HG03575 (cell line): ENCODE results near the gene HYAL3.
"Not testable (repeated sequence)": the region's sequence is repeated elsewhere in the genome, so short reads cannot be mapped to it uniquely, and the experiment has no call there.

Experiments used
- ATAC-seq: cut with Tn5 transposase; IDR thresholded peaks from one replicate; pipeline ENCODE4 v1.9.1; 2021; ENCODE audit not compliant: unreplicated experiment, insufficient number of reproducible peaks, low FRiP score; ENCODE audit errors: extremely low read depth

HYAL3 gene

DNA sequence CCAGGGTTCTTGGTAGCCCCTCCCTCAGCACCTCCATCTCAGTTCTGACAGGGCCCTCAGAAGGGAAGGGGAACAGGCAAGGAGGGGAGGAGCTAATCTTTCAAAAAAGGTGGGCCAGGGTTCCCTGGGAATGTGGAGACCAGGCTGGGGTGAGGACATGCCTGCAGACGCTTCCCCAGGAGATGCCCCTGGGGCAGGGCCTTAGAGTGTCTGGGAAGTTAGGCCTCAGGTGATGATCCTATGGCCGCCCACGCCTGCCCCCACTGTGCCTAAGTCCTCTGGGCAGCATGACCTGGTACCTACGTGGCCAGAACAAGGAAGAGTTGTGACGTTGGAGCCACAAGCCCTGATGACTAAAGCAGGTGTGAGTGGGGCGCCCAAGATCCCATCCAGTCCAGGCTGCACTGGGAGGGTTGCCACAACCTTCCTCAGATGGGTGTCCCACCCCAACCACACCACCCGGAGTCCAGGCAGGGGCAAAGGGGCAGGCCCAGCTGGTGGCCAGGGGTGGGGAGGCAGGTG is 34.2 kb downstream of the HYAL3 start:
- ATAC-seq = no peak

DNA sequence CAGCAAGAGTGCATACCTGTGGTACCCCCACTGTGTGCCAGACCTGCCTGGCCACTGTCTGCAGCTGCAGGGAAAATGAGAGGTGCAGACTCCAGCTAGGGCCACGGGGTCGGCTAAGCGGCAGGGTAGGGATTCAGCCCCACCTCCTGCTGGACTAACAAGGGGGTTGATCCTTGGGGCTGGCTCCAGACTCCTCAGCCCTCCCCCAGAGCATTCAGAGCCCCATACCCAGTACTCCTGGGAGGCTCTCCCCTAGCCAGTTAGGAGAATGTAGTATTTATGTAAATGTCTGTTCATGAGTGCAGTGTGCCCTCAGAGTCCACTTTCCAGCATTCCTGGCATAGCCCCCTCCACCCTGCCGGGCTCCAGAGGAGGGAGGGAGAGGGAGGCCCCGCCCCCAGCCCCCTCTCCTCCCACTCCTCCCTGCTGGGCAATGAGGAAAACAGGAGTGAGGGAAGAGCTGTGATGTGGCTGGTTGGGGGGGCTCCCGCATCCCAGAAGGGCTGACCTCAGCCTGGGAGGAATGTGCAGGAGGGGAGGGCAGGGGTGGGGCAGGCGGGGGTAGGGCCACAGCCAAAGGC is 34.7 kb downstream of the HYAL3 start:
- no peak for ATAC-seq

DNA sequence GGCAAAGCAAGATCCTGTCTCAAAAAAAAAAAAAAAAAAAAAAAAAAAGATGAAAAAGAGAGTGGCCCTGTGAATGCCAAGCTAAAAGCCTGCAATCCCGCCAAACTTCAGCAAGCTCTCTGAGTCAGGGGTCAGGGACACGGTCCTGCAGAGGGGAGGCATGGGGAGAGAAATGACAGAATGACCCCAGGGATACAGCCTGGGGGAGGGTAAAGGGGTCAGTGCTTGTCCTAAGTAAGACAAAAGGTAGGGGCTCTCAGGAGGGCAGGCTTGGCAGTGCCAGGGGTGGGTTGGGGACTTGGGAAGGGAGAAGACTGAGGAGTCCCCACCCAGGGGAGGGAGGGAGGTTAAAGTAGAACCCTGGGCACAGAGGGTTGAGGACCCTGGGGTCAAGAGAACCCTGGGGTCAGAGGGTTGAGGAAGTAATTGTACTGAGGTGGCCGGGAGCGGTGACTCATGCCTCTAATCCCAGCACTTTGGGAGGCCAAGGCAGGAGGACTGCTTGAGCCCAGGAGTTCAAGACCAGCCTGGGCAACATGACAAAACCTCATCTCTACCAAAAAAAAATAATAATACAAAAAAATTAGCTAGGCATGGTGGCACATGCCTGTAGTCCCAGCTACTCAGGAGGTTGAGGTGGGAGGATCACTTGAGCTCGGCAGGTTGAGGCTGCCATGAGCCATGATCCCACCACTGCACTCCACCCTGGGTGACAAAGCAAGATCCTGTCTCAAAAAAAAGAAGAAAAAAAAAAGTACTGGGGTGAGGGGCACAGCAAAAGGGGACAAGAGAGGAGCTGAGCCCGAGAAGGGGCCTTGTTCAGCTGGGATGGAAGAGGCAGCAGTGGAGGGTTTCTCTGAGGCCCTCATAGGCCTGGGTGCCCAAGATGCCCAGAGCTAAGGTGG is 35.5 kb downstream of the HYAL3 start:
- no peak for ATAC-seq

DNA sequence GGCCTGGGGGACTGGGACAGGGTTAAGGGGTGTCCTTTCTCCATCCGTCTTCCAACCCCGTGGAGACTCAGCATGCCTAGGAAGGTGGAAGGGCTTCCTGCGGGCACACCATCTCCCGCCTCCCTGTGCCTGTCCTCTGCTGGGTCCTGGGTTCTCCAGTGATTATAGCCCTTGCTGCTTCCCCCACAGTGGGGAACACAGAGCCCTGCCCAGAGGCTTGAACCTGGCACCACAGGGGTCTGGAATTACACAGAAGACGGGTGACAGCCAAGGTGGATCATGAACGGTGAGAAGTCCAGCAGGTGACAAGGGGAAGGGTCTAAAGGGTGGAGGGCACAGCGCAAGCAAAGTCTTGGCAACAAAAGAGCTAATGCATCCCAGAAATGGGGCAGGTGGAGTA is 36.4 kb downstream of the HYAL3 start:
- ATAC-seq = no peak

DNA sequence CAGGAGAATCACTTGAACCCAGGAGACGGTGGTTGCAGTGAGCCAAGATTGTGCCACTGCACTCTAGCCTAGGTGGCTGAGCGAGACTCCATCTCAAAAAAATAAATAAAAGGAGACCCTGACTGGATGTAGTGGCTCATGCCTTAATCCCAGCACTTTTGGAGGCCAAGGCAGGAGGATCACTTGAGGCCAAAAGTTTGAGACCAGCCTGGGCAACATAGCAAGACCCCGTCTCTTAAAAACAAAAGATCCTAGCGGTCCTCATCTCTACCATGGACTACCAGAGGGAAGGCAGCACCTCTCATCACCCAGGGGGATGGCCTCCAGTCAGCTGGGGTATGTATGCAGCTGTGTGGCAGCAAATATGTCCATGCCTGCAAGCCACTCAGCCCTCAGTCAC is 37.0 kb downstream of the HYAL3 start:
- ATAC-seq = not testable (repeated sequence)

DNA sequence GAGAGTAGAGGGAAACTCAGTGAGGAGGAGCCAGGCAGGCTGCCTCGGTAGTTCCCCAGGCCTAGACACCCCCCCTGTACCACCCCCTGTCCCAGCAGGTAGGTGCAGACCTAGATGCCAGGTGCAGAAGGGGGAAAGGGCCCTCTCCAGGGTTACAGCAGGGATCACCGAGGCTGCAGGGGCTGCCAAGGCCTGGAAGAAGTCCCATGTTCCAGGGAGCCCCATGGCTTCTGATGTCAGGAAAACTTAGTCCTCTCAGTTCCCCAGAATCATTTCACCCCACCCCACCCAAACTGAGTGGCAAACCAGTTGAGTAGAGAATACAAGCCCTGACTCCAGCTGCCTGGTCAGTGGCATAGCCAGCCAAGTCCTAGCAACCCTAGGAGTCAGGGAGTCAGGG is 37.7 kb downstream of the HYAL3 start:
- ATAC-seq = no peak

DNA sequence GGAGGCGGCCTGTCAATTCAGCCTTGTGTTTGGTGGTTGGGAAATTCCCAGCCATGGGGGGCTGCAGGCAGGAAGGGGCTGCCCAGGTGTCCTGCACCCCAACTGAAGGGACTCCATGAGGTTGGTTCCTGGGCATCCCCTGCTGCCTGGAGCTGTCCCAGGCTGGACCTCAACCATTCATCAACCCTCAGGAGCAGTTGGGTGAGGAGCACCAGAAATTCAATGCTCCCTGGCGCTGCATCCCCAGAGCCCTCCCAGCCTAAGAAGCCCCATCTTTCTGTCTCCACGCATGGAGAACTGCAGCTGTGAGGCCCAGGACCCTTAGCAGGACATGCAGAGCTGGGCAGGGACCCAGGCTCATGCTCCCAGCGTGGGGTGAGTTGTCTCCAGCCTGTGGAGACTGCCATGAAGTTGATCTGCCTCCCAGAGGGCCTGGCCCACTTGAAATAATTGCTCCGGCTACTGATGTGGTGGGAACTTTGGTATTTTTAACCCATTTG is 38.2 kb downstream of the HYAL3 start:
- ATAC-seq = no peak

DNA sequence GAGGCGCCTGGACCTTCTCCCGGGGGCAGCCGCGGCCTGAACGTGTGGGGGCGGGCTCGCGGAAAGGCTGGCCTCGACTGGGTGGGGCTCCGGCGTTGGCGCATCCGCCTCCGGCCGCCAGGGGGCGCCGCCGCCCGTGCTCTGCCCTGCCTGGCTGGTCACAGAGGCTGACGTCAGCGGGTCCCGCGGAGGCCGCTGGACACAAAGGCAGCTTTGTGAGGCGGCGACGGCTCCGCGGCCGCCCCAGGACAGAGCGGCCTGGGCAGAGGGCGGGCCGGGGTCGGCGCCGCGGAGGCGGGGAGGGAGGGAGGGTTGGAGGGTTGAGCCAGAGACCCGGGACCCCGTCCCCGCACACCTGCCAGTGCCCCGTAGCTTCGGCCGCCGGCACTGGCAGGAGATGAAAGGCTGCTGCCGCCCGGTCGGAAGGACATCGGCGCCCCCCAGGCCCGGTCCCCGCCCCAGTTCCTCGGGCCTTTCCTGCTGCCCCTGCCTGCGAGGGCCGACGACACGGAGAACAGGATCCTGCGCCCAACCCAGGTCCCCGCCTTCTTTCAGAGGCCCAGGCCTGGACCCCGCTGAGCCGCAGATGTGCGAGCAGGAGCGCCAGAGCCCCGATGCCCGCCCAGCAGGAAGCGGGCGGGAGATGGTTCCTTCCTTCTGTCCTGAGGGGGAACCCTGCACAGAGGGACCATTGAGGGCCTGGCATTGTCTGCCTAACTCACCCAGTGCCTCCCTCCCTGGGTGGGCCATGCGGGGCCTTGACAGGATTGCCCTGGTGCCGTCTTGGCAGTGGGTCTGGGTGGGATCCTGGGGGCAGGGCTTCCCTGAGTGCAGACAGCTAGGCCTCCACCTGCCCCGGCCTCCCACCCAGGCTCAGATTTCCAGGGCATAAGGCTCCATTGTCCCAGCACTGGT is 38.9 kb downstream of the HYAL3 start:
- ATAC-seq = no peak

DNA sequence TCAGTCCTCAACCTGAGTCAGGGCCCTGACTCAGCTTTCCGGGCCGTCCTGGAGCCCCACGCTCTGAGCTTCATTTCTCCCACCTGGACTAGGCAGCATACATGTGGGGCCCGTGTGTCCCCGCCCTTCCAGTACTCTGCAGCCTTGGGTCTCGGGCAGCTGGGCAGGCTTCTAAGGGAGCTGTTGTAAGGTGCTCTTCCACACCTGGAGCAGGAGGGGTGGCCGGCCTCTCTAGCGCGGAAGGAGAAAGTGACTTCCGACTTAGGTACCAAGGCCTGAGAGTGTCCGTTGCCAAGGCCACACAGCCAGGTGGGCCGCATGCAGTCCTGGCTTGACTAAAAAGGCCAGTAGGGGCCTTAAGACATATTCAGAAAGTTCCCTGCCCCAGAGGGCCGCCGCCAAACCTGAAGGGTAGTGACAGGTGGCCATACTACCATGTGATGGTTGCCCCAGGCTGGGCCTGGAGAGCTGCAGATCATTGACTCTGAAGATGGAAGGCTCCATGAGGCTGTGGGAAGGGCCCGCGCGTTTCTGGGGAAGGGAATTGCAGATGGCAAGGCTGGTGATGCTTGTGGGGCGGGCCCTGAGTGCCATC is 39.7 kb downstream of the HYAL3 start:
- ATAC-seq = no peak

DNA sequence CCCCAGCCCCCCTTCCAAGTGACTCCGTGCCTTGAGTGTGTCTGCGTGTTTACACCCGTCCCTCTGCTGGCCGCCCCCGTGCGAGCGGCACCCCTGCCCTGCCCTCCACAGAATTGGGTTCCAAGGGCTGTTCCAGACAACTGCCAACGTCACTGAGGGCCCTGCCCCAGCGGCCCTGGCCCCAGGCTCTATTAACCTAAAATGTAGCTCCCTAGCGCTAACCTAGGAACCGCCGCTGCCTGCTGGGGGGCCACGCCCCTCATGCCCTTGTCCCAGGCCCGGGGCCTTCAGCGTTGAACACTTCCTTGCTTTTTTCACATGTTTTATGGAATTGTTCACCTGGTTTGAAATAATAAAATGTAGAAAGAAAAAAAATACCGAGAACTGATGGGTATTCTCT is 40.2 kb downstream of the HYAL3 start:
- no peak for ATAC-seq

DNA sequence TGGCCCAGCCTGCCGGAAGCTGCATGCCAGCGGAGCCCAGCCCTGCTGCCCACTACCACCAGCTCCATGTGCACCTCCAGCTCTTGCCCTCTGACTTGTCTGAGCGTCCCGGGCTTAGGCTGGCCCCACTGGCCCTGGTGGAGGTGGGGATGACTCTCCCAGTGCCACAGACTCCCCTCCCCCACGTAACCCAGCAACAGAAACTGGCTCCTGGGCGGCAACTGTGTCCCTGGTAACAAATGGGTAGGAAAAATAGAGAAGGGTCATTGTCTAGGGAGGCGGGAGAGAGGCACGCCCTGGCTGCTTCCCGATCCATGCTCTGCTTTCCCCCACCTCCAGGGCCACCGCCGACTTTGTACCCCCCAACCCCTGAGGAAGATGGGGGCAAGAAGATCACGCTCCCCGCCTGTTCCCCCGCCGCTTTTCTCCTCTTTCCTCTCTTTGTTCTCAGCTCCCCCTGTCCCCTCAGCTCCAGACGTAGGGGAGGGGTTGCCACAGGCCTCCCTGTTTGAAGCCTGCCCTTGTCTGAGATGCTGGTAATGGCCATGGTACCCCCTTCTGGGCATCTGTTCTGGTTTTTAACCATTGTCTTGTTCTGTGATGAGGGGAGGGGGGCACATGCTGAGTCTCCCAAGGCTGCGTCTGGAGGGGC is 41.0 kb downstream of the HYAL3 start:
- no peak for ATAC-seq

DNA sequence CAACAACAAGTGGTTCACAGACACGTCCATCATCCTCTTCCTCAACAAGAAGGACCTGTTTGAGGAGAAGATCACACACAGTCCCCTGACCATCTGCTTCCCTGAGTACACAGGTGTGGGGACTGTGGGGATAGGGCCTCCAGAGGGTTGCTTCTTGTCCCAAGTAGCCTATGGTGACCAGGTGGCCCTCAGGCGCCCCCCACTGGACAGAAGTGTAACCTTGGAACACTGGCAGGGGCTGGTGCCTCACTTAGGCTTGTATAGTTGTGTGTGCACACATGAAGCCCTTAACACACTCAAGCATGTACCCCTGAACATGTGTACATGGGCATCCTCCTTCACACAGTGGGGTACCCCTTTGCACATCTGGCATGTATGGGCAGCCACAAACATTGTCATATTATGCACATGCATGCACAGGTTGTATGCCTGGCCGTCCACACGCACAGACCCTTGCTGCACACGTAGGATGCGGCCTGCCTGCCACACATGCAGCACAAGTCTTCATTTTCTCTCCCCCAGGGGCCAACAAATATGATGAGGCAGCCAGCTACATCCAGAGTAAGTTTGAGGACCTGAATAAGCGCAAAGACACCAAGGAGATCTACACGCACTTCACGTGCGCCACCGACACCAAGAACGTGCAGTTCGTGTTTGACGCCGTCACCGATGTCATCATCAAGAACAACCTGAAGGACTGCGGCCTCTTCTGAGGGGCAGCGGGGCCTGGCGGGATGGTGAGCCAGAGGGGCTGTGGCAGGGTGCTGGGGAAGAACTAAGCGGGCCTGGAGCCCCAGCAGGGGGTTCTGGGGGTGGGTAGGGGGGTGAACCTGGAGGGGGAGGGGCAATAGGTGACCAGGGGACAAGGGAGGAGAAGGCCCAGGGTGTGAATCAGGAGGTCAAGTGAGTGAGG is 42.0 kb downstream of the HYAL3 start:
- ATAC-seq = no peak

DNA sequence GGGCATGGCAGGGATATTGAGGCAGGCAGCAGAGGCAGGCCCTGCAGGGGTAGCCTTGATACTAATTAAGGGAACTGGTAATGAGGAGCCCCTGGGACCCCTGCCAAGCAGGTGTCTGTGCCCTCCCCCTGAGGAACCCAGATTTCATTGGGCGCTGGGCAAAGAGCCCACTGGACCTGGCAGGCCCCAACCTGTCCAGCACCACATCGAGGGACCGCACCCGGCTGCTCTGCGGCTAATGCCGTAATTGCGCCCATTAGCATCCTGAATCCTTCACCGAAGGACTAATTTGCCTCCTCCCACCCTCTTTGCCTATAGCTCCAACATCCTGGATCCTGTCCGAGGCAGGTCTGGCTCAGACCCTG is 44.0 kb downstream of the HYAL3 start:
- ATAC-seq = no peak

DNA sequence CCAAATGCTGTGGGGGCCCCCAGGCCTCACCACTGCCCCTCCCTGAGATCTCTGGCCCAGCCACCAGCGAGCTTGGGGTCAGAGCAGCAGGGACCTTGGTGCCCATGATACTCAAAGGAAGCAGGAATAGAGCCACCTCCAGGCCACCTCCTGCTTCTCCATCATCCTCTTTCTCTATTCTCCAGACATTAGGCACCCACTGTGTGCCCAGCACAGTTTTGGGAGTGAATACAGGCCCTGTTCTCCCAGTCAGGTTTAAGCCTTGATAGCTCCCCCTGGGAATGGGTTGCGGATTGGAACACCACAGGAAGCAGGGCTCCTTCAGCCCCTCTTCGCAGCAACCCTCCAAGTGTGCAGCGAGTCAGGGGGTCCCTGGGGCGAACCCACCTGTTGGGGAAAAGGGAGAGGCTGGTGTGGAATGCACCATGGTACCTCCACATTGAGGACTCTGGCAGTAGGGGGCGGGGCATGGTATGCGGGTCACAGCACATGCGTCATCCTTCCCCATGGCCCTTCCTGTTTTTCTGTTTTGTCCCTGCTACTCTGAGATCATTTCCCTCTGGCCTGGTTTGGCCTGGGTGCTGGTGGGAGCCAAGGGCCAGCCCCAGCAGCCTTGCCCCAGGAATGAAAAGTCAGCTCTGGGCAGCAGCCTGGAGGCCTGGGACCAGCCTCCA is 44.5 kb downstream of the HYAL3 start:
- no peak for ATAC-seq

DNA sequence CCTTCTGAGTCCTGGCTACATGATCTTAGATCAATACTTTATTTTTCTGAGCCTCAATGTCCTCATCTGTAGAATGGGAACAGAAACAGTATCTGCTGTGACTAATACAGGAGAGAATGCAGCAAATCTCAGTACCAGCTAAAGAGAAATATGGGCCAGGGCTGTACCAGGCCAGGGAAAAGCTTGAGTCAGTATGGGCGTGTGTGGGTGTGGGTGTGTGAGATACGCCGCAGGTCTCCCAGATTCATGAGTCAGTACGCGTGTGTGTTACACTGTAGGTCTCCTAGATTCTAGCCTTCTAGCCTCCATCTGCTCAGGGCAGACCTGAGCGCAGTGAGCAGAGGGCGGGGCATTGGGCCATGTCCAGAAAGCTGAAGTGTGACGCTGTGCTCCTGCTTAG is 48.0 kb downstream of the HYAL3 start:
- ATAC-seq = no peak

DNA sequence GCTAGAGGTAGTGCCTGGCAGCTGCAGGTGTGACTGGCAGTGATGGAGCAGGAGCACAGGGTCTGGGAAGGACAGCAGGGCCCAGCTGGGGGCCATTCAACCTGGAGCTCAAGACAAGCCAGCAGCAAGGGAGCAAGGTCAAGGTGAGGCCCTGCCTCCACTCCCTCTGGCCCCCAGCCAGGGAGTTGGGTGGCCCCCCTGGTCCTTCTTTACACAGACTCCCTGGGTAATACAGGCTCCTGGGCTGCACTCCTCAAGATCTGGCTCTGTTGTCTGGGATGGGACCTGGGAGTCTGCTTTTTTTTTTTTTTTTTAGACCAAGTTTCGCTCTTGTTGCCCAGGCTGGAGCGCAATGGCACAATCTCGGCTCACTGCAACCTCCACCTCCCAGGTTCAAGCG is 48.7 kb downstream of the HYAL3 start:
- no peak for ATAC-seq

DNA sequence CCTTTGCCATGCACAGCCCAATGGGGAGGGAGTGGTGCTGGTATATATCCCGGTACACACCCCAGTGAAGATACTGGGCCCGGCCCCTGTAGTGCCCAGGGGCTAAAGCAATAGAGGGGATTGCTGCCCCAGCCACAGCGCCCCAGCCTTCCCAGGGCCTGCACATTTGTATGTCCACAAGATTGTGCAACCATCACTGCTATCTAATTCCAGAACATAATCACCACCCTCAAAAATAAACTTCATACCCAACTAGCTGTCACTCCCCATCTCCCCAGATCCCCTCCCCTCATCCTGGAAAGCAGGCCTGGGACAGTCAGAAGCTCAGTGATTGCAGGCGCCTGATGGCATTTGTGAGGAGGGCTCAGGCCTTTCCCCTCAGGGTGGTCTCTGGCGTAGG is 49.7 kb downstream of the HYAL3 start:
- no peak for ATAC-seq
